HPDE6-E6E7 (cell line): ENCODE data around the gene PPP6R2.
"Not testable (repeated sequence)": the region's sequence is repeated elsewhere in the genome, so short reads cannot be mapped to it uniquely, and the experiment has no call there.

ENCODE experiments used
- DNase-seq: peaks from one replicate; pipeline ENCODE4 v3.0.0; 2011; ENCODE audit warnings: missing footprints; ENCODE audit errors: extremely low spot score

Gene PPP6R2

DNA sequence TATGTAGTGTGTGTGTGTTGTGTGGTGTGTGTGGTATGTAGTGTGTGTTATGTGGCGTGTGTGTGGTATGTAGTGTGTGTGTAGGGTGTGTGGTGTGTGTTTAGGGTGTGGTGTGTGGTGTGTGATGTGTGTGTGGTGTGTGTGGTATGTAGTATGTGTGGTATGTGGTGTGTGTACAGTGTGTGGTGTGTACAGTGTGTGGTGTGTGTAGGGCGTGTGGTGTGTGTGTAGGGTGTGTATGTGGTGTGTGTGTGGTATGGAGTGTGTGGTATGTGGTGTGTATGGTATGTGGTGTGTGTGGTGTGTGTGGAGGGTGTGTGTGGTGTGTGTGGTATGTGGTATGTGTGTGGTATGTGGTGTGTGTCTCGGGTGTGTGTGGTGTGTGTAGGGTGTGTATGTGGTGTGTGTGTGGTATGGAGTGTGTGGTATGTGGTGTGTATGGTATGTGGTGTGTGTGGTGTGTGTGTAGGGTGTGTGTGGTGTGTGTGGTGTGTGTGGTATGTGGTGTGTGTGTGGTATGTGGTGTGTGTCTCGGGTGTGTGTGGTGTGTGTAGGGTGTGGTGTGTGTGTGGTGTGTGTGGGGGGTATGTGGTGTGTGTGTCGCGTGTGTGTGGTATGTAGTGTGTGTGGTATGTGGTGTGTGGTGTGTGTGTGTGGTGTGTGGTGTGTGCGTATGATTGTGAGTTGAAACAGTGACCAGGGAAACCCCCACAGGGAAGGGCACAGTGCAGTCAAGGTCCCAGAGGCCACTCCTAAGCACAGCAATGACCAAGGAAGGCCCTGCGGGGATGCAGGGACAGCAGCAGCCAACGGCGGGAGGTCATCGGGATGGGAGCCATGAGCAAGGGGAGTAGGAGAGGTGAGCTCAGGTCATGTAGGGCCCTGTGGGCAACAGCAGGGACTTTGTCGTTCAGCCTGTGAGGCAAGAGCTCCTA, 2.9 kb upstream of the PPP6R2 start:
- no peak for DNase-seq

DNA sequence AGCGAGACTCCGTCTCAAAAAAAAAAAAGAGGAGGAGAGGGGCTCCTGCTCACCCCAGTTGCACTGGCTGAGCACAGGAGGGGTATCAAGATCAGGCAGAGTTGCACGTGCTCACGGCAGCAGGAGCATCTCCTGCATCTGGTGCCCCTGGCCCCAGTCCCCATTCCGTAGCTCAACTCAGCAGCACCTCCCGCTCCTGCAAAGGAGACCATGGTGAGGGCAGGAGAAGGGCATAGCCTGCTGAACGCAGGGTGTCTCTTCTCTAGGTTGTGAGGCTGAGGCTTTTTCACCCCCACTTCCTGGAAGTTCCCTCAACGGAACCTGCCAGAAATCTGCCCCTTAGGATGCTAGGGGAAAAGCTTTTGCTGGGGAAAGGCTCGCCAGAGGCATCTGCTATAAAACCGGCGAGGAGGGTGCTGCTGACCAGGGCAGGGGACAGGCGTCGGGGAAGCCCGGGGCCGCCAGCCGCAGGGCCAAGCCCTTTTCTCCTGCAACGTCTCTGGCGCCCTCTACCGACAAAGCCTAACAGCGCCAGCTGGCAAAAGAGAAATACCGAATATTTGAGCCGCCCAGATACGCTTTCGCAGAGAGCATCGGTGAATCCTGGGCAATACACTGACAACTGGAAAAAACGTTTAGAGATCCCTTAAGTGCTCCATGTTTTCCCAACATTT, 1.0 kb upstream of the PPP6R2 start:
- peak; percentile 55 for DNase-seq

GRCh38 chr22:50343541-50343935, 411 bp downstream of the PPP6R2 start:
- DNase-seq, result no peak

- no peak for DNase-seq
Measured at GRCh38 chr22:50346470-50346869, 3.3 kb downstream of the PPP6R2 start.

GRCh38 chr22:50347157-50347556, 4.0 kb downstream of the PPP6R2 start:
- no peak for DNase-seq

DNA sequence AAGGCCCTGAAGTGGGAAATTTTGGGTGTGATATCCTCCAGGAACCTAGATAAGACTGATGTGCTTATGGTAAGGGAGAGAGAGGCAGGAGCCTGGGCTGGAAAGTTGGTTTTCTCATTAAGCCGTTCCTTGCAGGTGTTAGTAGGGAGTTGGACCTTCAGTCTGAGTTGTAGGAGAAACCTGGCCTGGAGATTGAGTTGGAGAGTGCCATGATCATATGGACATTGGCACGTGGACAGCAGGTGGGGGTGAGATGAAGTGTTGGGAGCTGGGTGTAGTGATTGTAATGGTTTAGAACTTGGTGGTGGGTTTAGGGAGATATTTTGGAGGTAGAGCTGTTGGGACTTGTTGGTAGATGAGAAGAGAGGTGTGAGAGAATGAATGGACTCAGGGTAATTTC, 4.9 kb downstream of the PPP6R2 start:
- no peak for DNase-seq

DNA sequence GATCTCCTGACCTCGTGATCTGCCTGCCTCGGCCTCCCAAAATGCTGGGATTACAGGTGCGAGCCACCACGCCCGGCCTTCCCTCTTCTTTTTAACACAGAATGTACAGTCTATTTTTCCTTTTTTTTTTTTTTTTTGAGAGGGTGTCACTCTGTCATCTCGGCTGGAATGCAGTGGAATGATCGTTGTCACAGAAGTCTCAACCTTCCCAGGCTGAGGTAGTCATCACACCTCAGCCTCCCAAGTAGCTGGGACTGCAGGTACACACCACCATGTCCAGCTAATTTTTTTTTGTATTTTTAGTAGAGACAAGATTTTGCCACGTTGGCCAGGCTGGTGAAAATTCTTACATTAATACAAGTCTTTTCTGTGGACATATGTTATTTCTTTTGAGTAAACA, 13.1 kb downstream of the PPP6R2 start:
- no peak for DNase-seq

DNA sequence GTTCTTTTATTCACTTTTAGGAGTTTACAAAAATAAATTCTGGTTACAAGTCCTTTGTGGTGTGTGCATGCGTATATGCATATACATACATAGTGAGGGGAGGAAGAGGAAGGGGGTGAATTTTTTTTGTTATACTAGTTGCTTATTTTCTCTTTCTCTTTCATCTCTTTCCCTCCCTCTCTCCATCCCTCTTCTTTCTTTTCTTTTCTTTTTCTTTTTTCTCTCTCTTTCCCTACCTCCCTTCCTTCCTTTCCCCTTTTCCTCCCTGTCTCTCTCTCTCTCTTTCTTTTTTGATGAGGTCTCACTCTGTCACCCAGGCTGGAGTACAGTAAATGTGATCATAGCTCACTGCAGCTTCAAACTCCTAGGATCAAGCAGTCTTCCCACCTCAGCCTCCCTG, 14.1 kb downstream of the PPP6R2 start:
- DNase-seq, result no peak

- no peak for DNase-seq
Measured at GRCh38 chr22:50357756-50358155, 14.6 kb downstream of the PPP6R2 start.

GRCh38 chr22:50360578-50360977, 17.5 kb downstream of the PPP6R2 start:
- no peak for DNase-seq

- DNase-seq, result no peak
Measured at GRCh38 chr22:50361222-50361621, 18.1 kb downstream of the PPP6R2 start.

DNA sequence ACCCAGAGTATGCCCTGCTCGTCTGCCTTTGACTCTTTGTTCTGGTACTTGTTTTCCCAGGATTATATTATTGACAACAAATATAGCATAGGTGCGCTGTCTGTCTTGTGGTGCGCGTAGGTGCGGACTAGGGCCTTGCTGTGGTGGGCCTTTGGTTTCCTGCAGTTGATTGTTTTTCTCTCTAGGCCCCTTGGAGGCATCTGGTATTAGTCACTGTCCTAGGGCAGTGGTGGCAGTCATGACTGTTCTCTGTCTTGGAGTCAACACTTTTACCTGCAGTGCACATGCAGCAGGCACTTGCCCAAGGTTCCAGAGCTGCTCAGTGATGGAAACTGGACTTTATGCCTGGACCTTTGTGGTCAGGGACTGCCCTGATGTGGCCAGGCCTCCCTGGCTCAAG, 18.6 kb downstream of the PPP6R2 start:
- DNase-seq, result no peak

DNA sequence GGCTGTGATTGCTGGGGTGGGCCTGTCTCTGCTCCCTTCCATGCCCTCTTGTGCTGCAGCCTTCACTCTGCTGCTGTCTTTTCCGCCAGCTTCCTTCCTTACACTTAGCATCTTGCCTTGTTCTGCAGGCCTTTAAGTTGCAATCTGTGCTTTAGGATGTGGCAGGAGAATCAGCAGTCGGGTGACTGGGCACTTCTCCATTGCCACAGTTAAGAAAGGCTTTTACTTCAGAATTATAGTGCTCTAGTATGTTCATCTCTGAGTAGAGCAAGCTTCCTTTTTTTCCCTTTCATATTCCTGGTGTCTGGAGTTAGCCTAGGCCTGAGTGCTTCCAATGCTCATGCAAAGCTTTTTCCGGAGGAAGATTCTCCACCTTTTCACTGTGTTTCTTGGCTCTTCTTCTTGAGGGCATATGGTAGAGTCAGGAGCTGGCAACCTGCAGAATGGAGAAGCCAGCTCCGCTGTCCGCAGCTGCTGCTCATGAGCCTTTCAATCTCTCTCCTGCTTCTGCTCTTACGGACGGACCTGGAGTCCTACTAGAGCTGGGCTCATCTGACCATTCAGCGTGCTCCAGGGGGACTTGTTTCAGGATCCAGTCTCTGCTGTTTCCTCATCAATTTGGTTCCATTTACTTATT, 20.2 kb downstream of the PPP6R2 start:
- DNase-seq, result no peak

DNA sequence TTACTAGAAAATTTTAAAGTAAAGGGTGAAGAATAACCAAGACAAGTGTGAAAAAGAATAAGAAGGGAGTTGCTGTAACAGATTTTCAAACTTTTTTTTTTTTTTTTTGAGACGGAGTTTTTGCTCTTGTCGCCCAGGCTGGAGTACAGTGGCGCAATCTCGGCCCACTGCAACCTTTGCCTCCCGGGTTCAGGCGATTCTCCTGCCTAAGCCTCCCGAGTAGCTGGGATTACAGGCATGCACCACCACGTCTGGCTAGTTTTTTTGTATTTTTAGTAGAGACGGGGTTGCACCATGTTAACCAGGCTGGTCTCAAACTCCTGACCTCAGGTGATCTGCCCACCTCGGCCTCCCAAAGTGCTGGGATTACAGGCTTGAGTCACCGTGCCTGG, 20.7 kb downstream of the PPP6R2 start:
- DNase-seq, result not testable (repeated sequence)

GRCh38 chr22:50367778-50368500, 24.8 kb downstream of the PPP6R2 start:
- DNase-seq, result no peak

- no peak for DNase-seq
Measured at GRCh38 chr22:50371101-50371648, 28.0 kb downstream of the PPP6R2 start.

DNA sequence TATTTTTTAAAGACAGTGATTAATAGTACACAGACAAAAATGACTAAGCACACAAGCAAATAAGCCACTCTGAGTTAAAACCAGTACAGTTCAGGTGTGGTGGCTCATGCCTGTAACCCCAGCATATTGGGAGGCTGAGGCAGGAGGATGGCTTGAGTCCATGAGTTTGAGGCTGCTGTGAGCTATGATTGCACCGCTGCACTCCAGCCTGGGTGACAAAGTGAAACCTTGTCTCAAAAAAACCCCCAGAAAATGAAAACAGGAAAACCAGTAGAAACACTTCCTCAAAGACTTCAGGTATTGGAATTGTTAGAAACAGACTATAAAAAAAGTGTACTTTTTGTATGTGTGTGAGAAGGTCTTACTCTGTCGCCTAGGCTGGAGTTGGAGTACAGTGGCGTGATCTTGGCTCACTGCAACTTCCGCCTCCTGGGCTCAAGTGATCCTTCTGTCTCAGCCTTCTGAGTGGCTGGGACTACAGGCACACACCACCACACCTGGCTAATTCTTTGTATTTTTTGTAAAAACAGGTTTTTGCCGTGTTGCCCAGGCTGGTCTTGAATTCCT, 33.0 kb downstream of the PPP6R2 start:
- DNase-seq, result no peak

DNA sequence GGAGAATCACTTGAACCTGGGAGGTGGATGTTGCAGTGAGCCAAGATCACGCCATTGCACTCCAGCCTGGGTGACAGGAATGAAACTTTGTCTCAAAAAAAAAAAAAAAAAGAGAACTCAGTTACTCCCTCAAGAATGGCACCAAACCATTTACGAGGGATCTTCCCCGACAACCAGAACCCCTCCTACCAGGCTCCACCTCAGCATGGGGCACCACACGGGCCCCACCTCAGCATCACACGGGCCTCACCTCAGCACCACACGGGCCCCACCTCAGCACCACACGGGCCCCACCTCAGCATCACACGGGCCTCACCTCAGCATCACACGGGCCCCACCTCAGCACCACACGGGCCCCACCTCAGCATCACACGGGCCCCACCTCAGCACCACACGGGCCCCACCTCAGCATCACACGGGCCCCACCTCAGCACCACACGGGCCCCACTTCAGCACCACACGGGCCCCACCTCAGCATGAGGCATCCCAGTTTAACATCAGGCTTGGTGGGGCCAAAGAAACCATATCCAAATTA, 38.0 kb downstream of the PPP6R2 start:
- DNase-seq, result not testable (repeated sequence)

- no peak for DNase-seq
Measured at GRCh38 chr22:50396751-50397370, 53.7 kb downstream of the PPP6R2 start.

DNA sequence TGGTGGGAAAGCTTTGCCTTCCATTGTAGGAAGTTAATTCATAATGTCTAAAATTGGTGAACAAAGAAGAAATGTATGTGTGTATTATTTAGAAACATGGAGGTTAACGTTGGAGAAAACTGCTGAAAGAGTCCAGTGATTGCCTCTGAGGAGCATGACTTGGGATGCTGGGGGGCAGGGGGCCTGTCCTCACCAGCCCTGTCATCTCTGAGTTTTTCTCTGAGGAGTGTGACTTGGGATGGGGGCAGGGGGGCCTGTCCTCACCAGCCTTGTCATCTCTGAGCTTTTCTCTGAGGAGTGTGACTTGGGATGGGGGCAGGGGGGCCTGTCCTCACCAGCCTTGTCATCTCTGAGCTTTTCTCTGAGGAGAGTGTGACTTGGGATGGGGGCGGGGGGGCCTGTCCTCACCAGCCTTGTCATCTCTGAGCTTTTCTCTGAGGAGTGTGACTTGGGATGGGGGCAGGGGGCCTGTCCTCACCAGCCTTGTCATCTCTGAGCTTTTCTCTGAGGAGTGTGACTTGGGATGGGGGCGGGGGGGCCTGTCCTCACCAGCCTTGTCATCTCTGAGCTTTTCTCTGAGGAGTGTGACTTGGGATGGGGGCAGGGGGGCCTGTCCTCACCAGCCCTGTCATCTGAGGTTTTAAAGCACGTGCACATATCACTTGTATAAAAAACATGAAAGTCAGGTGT, 54.4 kb downstream of the PPP6R2 start:
- not testable (repeated sequence) for DNase-seq
